Kidney epithelial cell (primary cell): ENCODE results near the gene MDN1. TPM values are rescaled to one million over a fixed set of nuclear protein-coding genes. Genes with fewer than 3 reads are reported as not detected.

Source experiments
- DNase-seq: peaks from one replicate; pipeline ENCODE4 v3.0.0-alpha.2; 2010; ENCODE audit warnings: low read depth
- H3K27me3 ChIP-seq: 2 replicates; pipeline ENCODE4 v1.6.0; 2011; ENCODE audit warnings: low read length; ENCODE audit not compliant: control insufficient read depth, insufficient read depth
- H3K36me3 ChIP-seq: 2 replicates; pipeline ENCODE4 v1.5.1; 2011; ENCODE audit warnings: low read length; ENCODE audit not compliant: control insufficient read depth, insufficient read depth
- H3K4me3 ChIP-seq: 2 replicates; pipeline ENCODE4 v1.5.1; 2011; ENCODE audit warnings: low read depth, mild to moderate bottlenecking, control low read depth, low read length
- total RNA-seq: library from RNA; depleted of rRNA; stranded (reverse); fragments of >200 nt; gene quantifications from 2 replicates; pipeline ENCODE4 v1.2.3, GENCODE V29; 2015
- TF ChIP-seq, protein P1 (sequence below): IDR thresholded peaks from 2 replicates; pipeline ENCODE4 v1.5.1; 2011; ENCODE audit warnings: mild to moderate bottlenecking, moderate library complexity, low read length, control low read depth, inconsistent platforms; ENCODE audit not compliant: insufficient read depth, poor library complexity, severe bottlenecking

MDN1 gene
- total RNA-seq, 1 donor from 2014 or later, result 28.6 TPM

DNA sequence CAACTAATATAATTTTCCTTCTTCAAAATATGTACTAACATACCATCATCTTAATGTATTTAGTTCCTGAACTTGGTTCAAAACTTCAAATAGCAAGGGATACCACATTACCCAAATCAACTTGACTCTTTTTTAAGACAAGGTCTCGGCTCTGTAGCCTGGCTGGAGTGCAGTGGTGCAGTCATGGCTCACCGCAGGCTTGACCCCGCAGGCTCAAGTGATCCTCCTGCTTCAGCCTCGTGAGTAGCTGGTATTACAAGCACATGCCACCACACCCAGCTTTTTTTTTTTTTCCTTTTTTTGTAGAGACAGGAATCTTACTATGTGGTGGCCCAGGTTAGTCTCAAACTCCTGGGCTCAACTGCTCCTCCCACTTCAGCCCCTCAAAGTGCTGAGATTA lies 125.2 kb downstream of the MDN1 start:
- DNase-seq, result no peak
- H3K27me3 ChIP-seq, result no peaks in the 10 kb centered on the region
- TF ChIP-seq, protein P1, sequence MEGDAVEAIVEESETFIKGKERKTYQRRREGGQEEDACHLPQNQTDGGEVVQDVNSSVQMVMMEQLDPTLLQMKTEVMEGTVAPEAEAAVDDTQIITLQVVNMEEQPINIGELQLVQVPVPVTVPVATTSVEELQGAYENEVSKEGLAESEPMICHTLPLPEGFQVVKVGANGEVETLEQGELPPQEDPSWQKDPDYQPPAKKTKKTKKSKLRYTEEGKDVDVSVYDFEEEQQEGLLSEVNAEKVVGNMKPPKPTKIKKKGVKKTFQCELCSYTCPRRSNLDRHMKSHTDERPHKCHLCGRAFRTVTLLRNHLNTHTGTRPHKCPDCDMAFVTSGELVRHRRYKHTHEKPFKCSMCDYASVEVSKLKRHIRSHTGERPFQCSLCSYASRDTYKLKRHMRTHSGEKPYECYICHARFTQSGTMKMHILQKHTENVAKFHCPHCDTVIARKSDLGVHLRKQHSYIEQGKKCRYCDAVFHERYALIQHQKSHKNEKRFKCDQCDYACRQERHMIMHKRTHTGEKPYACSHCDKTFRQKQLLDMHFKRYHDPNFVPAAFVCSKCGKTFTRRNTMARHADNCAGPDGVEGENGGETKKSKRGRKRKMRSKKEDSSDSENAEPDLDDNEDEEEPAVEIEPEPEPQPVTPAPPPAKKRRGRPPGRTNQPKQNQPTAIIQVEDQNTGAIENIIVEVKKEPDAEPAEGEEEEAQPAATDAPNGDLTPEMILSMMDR, result no peak
- H3K36me3 ChIP-seq, result peaks cover 2% of the 10 kb centered on the region
- no peak overlapping the region for H3K4me3 ChIP-seq

DNA sequence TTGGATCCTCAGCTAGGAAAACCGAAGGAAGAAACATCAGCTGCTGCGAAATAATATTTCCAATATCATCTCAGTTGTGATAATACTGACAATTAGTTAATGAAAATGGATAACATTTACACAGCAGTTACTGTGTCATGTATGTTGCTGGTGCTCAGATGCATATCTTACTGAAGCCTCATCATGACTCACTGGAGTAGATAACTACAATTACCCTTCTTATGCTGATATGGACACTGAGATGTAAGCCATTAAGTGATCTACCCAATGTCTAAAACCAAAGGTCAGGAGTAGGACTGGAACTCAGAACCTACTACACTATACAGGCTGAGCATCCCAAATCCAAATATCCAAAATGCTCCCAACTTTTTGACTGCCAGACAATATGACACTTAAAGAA lies 126.4 kb downstream of the MDN1 start:
- Histone ChIP-seq H3K36me3 (peaks cover 2% of the 10 kb centered on the region), H3K27me3 (no peaks in the 10 kb centered on the region), H3K4me3 (no peak overlapping the region)
- DNase-seq, result no peak
- TF ChIP-seq, protein P1, result no peak

DNA sequence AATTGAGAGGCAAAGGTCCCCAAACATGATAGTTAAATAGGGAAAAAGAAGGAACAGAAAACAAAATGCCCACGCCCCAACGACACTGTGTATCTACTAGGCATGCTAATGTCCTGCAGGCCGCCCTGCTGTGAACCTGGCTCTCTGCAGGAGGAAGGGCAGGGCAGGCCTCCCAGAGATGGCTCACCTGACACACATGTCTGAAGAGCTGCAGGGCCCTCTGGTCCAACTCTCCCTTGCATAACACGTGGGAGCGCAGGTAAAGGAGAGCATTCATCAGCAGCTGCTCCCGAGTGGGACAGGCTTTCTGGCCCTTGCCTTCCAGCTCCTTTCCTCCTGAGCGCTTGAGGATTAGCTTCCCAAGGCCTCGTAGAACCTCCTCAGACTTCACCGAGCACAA lies 127.3 kb downstream of the MDN1 start:
- H3K36me3 ChIP-seq, result peaks cover 2% of the 10 kb centered on the region
- no peak overlapping the region for H3K4me3 ChIP-seq
- no peaks in the 10 kb centered on the region for H3K27me3 ChIP-seq
- TF ChIP-seq, protein P1, result no peak
- DNase-seq, result no peak

DNA sequence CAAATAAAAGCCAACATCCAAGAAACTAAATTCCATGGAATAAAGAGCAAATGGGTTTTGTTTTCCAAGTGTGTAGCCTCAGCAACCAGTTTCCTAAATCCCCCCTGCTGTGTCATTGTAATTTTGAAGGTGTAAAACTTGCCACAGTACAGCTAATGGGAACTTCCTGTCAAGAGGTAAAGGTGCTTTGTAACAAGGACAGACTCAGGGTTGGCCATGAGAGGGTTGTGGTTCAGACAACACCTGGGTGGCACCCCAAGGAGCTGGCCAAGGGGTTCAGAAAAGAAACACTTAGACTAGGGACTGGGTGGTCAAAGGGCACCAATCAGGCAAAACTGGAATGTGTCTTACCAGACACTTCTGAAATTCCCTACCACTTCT lies 128.7 kb downstream of the MDN1 start:
- H3K4me3 ChIP-seq, result no peak overlapping the region
- no peaks in the 10 kb centered on the region for H3K27me3 ChIP-seq
- no peak for DNase-seq
- peaks cover 2% of the 10 kb centered on the region for H3K36me3 ChIP-seq
- TF ChIP-seq, protein P1, result no peak

DNA sequence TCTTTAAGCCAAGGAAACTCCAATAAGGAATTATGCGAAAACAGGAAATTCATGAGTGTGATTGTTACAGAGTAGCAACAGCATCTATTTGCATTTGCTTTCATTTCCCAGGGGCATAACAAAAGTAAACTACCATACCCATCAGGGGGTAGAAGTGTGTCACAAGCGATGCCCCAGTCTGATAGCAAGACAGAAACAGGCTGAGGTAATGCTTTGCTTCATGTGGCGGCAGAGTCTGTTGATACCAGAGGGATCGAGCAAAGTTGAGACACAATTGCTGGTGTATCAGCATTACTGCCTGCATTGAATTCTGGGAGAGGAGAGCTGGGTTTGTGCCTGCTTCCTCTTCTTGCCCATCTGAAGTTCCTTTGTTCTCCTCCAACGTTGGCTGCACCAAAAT lies 129.9 kb downstream of the MDN1 start:
- Histone ChIP-seq H3K36me3 (peaks cover 2% of the 10 kb centered on the region), H3K27me3 (no peaks in the 10 kb centered on the region), H3K4me3 (no peak overlapping the region)
- DNase-seq, result no peak
- TF ChIP-seq, protein P1, result no peak

DNA sequence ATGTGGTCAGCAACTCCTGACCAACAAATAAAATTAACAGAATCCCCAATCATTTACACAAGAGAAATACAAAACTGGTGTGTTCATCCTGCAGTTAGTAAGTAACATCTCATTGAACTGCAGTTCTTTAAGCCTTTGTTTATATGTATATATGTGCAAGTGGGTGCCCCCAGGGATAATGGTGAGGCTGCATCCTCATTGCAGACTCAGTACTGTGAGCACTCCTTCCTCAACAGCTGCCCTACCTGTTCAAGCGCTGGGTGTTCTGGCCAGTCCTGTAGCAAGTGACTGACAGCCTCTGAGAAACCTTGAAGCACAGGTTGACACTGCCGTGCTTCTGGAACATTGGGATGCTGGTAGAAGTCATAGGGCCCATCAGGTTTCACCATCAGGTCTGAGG lies 131.3 kb downstream of the MDN1 start:
- DNase-seq, result no peak
- Histone ChIP-seq H3K36me3 (peaks cover 2% of the 10 kb centered on the region), H3K4me3 (no peak overlapping the region), H3K27me3 (no peaks in the 10 kb centered on the region)
- TF ChIP-seq, protein P1, result no peak
